ENCODE measurements around the gene GMIP. TPM values are rescaled to one million over a fixed set of nuclear protein-coding genes. Genes with fewer than 3 reads are reported as not detected.
"Not testable (repeated sequence)": the region's sequence is repeated elsewhere in the genome, so short reads cannot be mapped to it uniquely, and the experiment has no call there.

The GMIP gene
- total and polyA plus RNA-seq, 2 donors (not counting 3 experiments of a cell fraction or from before 2014, with no cell fraction given): 7.8 to 19.8 TPM

- no peak for DNase-seq (ENCODE audit: low read depth, low spot score)
- POLR2A ChIA-PET: no interaction called here
These were observed 30.0 kb downstream of the GMIP start for GRCh38 chr19:19613506-19613905.

GRCh38 chr19:19610376-19611202 is 32.9 kb downstream of the GMIP start:
- H3K9ac ChIP-seq (replicated peaks; ENCODE audit: extremely low read depth, insufficient read depth, low read length): no peak overlapping the region
- H3K9me3 ChIP-seq (replicated peaks; ENCODE audit: control insufficient read depth, insufficient read depth, low read length): no peaks in the 10 kb centered on the region
- no TSS peak for BruUV-seq (replicated peaks)
- H2AFZ ChIP-seq (ENCODE audit: low read depth, low read length): no peak overlapping the region
- no peaks in the 10 kb centered on the region for H3K27me3 ChIP-seq (ENCODE audit: control insufficient read depth in 2 of 2, insufficient read depth in 2 of 2, low read length in 2 of 2)
- no peaks in the 10 kb centered on the region for H3K79me2 ChIP-seq (ENCODE audit: control insufficient read depth, insufficient read depth, low read length)
- H3K4me1 ChIP-seq (ENCODE audit: control insufficient read depth, extremely low read depth, insufficient read depth, low read length): no peaks in the 10 kb centered on the region
- DNase-seq (ENCODE audit: low read depth, low spot score): no peak
- no peak overlapping the region for H3K4me2 ChIP-seq (ENCODE audit: insufficient read depth, low read length)
- no peaks in the 10 kb centered on the region for H3K36me3 ChIP-seq (ENCODE audit: control insufficient read depth in 2 of 2, extremely low read depth in 1 of 2, insufficient read depth in 2 of 2, low read length in 2 of 2)
- ChIA-PET CTCF (no interaction called here), POLR2A (no interaction called here)
- H3K9me1 ChIP-seq (replicated peaks; ENCODE audit: control insufficient read depth, extremely low read depth, insufficient read depth, low read length): no peaks in the 10 kb centered on the region
- no peak for FAIRE-seq
- TF ChIP-seq MYC (IDR thresholded peaks at IDR 0.05; ENCODE audit: low read depth, low read length) (no peak), POLR2AphosphoS5 (IDR thresholded peaks at IDR 0.05; ENCODE audit: insufficient read depth, low read depth, low read length) (no peak), JUN (IDR thresholded peaks at IDR 0.05; ENCODE audit: borderline replicate concordance, insufficient read depth, insufficient read length, low read depth) (no peak), EZH2 (IDR thresholded peaks at IDR 0.05; ENCODE audit: borderline replicate concordance, low read depth, low read length, severe bottlenecking) (no peak), FOS (IDR thresholded peaks at IDR 0.05; ENCODE audit: borderline replicate concordance, insufficient read depth, low read length) (no peak)
- no peak overlapping the region for H3K4me3 ChIP-seq (replicated peaks in 1 of 3; ENCODE audit: insufficient read depth in 1 of 3, low read depth in 1 of 3, low read length in 3 of 3)
- H3K27ac ChIP-seq (ENCODE audit: insufficient read depth, low read depth, low read length): no peak overlapping the region
- dilution Hi-C loops (cut with MboI; ENCODE audit: extremely low pct_ligation_motif_present, low sequenced_read_pairs): no loop called here
- no peaks in the 10 kb centered on the region for H4K20me1 ChIP-seq (replicated peaks; ENCODE audit: control insufficient read depth, extremely low read depth, insufficient read depth, low read length)
- intact Hi-C loops (cut with micrococcal nuclease): no loop called here

More at GRCh38 chr19:19613506-19613905, 30.0 kb downstream of the GMIP start:
- Histone ChIP-seq H3K4me3 (replicated peaks in 1 of 3; ENCODE audit: insufficient read depth in 1 of 3, low read depth in 1 of 3, low read length in 3 of 3) (no peak overlapping the region), H3K36me3 (ENCODE audit: control insufficient read depth in 2 of 2, extremely low read depth in 1 of 2, insufficient read depth in 2 of 2, low read length in 2 of 2) (no peaks in the 10 kb centered on the region), H3K27ac (ENCODE audit: insufficient read depth, low read depth, low read length) (no peak overlapping the region), H2AFZ (ENCODE audit: low read depth, low read length) (no peak overlapping the region), H3K9me1 (replicated peaks; ENCODE audit: control insufficient read depth, extremely low read depth, insufficient read depth, low read length) (no peaks in the 10 kb centered on the region), H3K27me3 (ENCODE audit: control insufficient read depth in 2 of 2, insufficient read depth in 2 of 2, low read length in 2 of 2) (no peaks in the 10 kb centered on the region), H3K9ac (replicated peaks; ENCODE audit: extremely low read depth, insufficient read depth, low read length) (no peak overlapping the region), H4K20me1 (replicated peaks; ENCODE audit: control insufficient read depth, extremely low read depth, insufficient read depth, low read length) (no peaks in the 10 kb centered on the region), H3K9me3 (replicated peaks; ENCODE audit: control insufficient read depth, insufficient read depth, low read length) (no peaks in the 10 kb centered on the region), H3K4me2 (ENCODE audit: insufficient read depth, low read length) (no peak overlapping the region), H3K79me2 (ENCODE audit: control insufficient read depth, insufficient read depth, low read length) (no peaks in the 10 kb centered on the region), H3K4me1 (ENCODE audit: control insufficient read depth, extremely low read depth, insufficient read depth, low read length) (no peaks in the 10 kb centered on the region)
- CTCF ChIA-PET: interaction anchor here (0.6 kb wide), 1 partner anchor 82 kb away, joined by 3 read pairs; no protein-coding TSS in a partner anchor
- no peak for TF ChIP-seq FOS (IDR thresholded peaks at IDR 0.05; ENCODE audit: borderline replicate concordance, insufficient read depth, low read length)
- no peak for TF ChIP-seq MYC (IDR thresholded peaks at IDR 0.05; ENCODE audit: low read depth, low read length)
- dilution Hi-C loops (cut with MboI; ENCODE audit: extremely low pct_ligation_motif_present, low sequenced_read_pairs): no loop called here
- BruUV-seq (replicated peaks): no TSS peak
- intact Hi-C loops (cut with micrococcal nuclease): no loop called here
- no peak for FAIRE-seq

DNA sequence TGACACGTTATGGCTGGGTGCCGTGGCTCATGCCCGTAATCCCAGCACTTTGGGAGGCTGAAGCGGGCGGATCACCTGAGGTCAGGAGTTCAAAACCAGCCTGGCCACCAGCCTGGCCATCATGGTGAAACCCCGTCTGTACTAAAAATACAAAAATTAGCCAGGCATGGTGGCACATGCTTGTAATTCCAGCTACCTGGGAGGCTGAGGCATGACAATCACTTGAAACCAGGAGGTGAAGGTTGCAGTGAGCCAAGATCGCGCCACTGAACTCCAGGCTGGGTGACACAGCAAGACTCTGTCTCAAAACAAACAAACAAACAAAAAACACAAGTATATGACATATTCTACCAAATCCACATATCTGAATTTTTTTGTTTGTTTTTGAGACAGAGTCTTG is 36.8 kb downstream of the GMIP start:
- POLR2A ChIA-PET: not testable (repeated sequence)

More for the DNA sequence above, 36.8 kb downstream of the GMIP start:
- BruUV-seq (replicated peaks); H3K9me3 ChIP-seq (replicated peaks; ENCODE audit: control insufficient read depth, insufficient read depth, low read length); dilution Hi-C loops (cut with MboI; ENCODE audit: extremely low pct_ligation_motif_present, low sequenced_read_pairs); intact Hi-C loops (cut with micrococcal nuclease); H2AFZ ChIP-seq (ENCODE audit: low read depth, low read length); CTCF ChIA-PET; H3K79me2 ChIP-seq (ENCODE audit: control insufficient read depth, insufficient read depth, low read length); H3K4me3 ChIP-seq (replicated peaks in 1 of 3; ENCODE audit: insufficient read depth in 1 of 3, low read depth in 1 of 3, low read length in 3 of 3); H3K9me1 ChIP-seq (replicated peaks; ENCODE audit: control insufficient read depth, extremely low read depth, insufficient read depth, low read length); H3K9ac ChIP-seq (replicated peaks; ENCODE audit: extremely low read depth, insufficient read depth, low read length); H3K27ac ChIP-seq (ENCODE audit: insufficient read depth, low read depth, low read length); DNase-seq (ENCODE audit: low read depth, low spot score); H3K4me1 ChIP-seq (ENCODE audit: control insufficient read depth, extremely low read depth, insufficient read depth, low read length); H4K20me1 ChIP-seq (replicated peaks; ENCODE audit: control insufficient read depth, extremely low read depth, insufficient read depth, low read length); FAIRE-seq; H3K4me2 ChIP-seq (ENCODE audit: insufficient read depth, low read length); H3K36me3 ChIP-seq (ENCODE audit: control insufficient read depth in 2 of 2, extremely low read depth in 1 of 2, insufficient read depth in 2 of 2, low read length in 2 of 2); H3K27me3 ChIP-seq (ENCODE audit: control insufficient read depth in 2 of 2, insufficient read depth in 2 of 2, low read length in 2 of 2): not testable (repeated sequence)

Measured in endothelial cell of umbilical vein (primary cell).